Measurements from ENCODE around the gene SYT17.

The SYT17 gene

GRCh38 chr16:19142939-19143598 is 25.0 kb upstream of the SYT17 start:
- Histone ChIP-seq H3K9ac (ENCODE audit: low read depth, low read length) (no peak overlapping the region), H3K4me3 (ENCODE audit: low read length) (no peak overlapping the region), H3K4me2 (ENCODE audit: low read length) (no peak overlapping the region), H3K4me1 (ENCODE audit: control insufficient read depth, insufficient read depth, low read length) (peaks cover 8% of the 10 kb centered on the region), H3K36me3 (ENCODE audit: insufficient read depth, low read length) (no peaks in the 10 kb centered on the region), H3K9me3 (replicated peaks; ENCODE audit: low read length) (peaks cover 4% of the 10 kb centered on the region), H3K27me3 (ENCODE audit: control insufficient read depth, insufficient read depth, low read length) (peaks cover 27% of the 10 kb centered on the region)

DNA sequence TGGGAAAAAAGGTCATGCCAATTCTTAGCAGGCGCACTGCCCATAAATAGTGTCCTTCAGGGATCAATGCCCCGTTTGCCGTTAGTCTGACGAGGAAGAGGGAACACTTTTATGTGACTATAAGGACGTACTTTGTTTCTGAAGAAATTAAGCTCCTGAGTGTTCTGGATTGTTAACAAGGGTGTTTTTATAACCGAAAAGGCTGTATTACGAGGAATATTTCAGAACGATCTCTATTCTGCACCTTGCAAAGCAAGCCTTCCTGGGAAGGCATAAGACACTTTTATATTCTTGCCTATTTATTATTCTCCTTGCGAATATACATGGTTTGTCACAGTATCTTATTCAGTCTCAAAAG is 24.5 kb upstream of the SYT17 start:
- Histone ChIP-seq H3K4me2 (ENCODE audit: low read length) (no peak overlapping the region), H3K4me1 (ENCODE audit: control insufficient read depth, insufficient read depth, low read length) (peaks cover 3% of the 10 kb centered on the region)

DNA sequence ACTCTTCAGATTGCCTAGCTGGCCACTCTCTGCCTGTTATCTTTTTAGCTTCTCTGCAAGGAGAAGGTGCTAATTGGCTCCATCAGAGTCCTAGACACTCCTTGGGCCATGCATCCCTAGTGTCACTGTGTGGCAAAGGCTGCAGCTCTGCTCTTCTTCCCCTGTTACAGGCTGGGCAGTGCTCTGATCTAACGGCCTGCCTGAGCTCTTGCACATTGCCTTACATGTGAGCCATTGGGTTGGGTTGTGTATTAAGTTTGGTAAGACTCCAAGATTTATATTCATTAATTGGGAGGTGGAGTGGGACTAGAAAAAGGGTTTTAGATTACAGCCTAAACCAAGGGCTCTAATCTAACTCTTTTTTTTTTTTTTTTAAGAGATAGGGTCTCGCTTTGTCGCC is 23.0 kb upstream of the SYT17 start:
- no peaks in the 10 kb centered on the region for H3K4me1 ChIP-seq (ENCODE audit: control insufficient read depth, insufficient read depth, low read length)
- H3K9me3 ChIP-seq (replicated peaks; ENCODE audit: low read length), result peaks cover 4% of the 10 kb centered on the region
- no peak overlapping the region for H3K4me3 ChIP-seq (ENCODE audit: low read length)
- no peak overlapping the region for H3K9ac ChIP-seq (ENCODE audit: low read depth, low read length)
- no peaks in the 10 kb centered on the region for H3K36me3 ChIP-seq (ENCODE audit: insufficient read depth, low read length)
- H3K27me3 ChIP-seq (ENCODE audit: control insufficient read depth, insufficient read depth, low read length), result peaks cover 30% of the 10 kb centered on the region
- H3K4me2 ChIP-seq (ENCODE audit: low read length), result no peak overlapping the region

More for the DNA sequence above, 24.5 kb upstream of the SYT17 start:
- no peak overlapping the region for H3K9ac ChIP-seq (ENCODE audit: low read depth, low read length)
- peaks cover 27% of the 10 kb centered on the region for H3K27me3 ChIP-seq (ENCODE audit: control insufficient read depth, insufficient read depth, low read length)
- no peaks in the 10 kb centered on the region for H3K36me3 ChIP-seq (ENCODE audit: insufficient read depth, low read length)
- H3K4me3 ChIP-seq (ENCODE audit: low read length), result no peak overlapping the region
- H3K9me3 ChIP-seq (replicated peaks; ENCODE audit: low read length), result peaks cover 4% of the 10 kb centered on the region

- Histone ChIP-seq H3K4me2 (ENCODE audit: low read length) (no peak overlapping the region), H3K9ac (ENCODE audit: low read depth, low read length) (no peak overlapping the region), H3K4me3 (ENCODE audit: low read length) (no peak overlapping the region), H3K4me1 (ENCODE audit: control insufficient read depth, insufficient read depth, low read length) (no peaks in the 10 kb centered on the region), H3K9me3 (replicated peaks; ENCODE audit: low read length) (peaks cover 4% of the 10 kb centered on the region), H3K36me3 (ENCODE audit: insufficient read depth, low read length) (no peaks in the 10 kb centered on the region), H3K27me3 (ENCODE audit: control insufficient read depth, insufficient read depth, low read length) (peaks cover 41% of the 10 kb centered on the region)
These were observed 20.9 kb upstream of the SYT17 start for GRCh38 chr16:19147126-19147525.

DNA sequence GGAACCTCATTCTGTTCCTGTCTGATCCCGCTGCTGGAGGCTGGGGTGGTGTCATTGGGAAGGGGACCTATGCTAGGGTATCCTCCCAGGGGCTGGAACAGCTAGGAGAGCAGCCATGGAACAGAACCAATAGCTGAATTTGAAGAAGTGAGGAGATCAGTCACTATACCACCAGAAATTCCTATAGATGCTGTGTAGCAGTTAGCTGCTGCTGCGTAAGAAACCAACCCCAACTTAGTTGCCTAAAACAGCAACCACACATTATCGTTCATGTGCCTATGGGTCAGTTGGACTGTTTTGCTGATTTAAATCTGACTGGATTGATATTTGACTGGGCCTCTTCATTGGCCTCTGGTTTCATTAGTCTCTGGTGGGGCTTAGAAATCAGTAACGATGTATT is 20.4 kb upstream of the SYT17 start:
- Histone ChIP-seq H3K36me3 (ENCODE audit: insufficient read depth, low read length) (no peaks in the 10 kb centered on the region), H3K4me1 (ENCODE audit: control insufficient read depth, insufficient read depth, low read length) (no peaks in the 10 kb centered on the region), H3K9ac (ENCODE audit: low read depth, low read length) (no peak overlapping the region), H3K4me3 (ENCODE audit: low read length) (no peak overlapping the region), H3K9me3 (replicated peaks; ENCODE audit: low read length) (peaks cover 4% of the 10 kb centered on the region), H3K27me3 (ENCODE audit: control insufficient read depth, insufficient read depth, low read length) (peaks cover 42% of the 10 kb centered on the region), H3K4me2 (ENCODE audit: low read length) (no peak overlapping the region)

GRCh38 chr16:19148189-19148588 is 19.9 kb upstream of the SYT17 start:
- Histone ChIP-seq H3K27me3 (ENCODE audit: control insufficient read depth, insufficient read depth, low read length) (peaks cover 40% of the 10 kb centered on the region), H3K4me3 (ENCODE audit: low read length) (no peak overlapping the region)

GRCh38 chr16:19151310-19151709 is 16.7 kb upstream of the SYT17 start:
- Histone ChIP-seq H3K4me3 (ENCODE audit: low read length) (no peak overlapping the region), H3K27me3 (ENCODE audit: control insufficient read depth, insufficient read depth, low read length) (peaks cover 28% of the 10 kb centered on the region), H3K9me3 (replicated peaks; ENCODE audit: low read length) (peaks cover 4% of the 10 kb centered on the region), H3K4me1 (ENCODE audit: control insufficient read depth, insufficient read depth, low read length) (no peaks in the 10 kb centered on the region), H3K36me3 (ENCODE audit: insufficient read depth, low read length) (no peaks in the 10 kb centered on the region), H3K9ac (ENCODE audit: low read depth, low read length) (no peak overlapping the region), H3K4me2 (ENCODE audit: low read length) (no peak overlapping the region)

More at GRCh38 chr16:19148189-19148588, 19.9 kb upstream of the SYT17 start:
- Histone ChIP-seq H3K4me1 (ENCODE audit: control insufficient read depth, insufficient read depth, low read length) (no peaks in the 10 kb centered on the region), H3K9ac (ENCODE audit: low read depth, low read length) (no peak overlapping the region), H3K4me2 (ENCODE audit: low read length) (no peak overlapping the region), H3K36me3 (ENCODE audit: insufficient read depth, low read length) (no peaks in the 10 kb centered on the region), H3K9me3 (replicated peaks; ENCODE audit: low read length) (peaks cover 4% of the 10 kb centered on the region)

- Histone ChIP-seq H3K9ac (ENCODE audit: low read depth, low read length) (no peak overlapping the region), H3K36me3 (ENCODE audit: insufficient read depth, low read length) (no peaks in the 10 kb centered on the region), H3K4me2 (ENCODE audit: low read length) (no peak overlapping the region), H3K4me3 (ENCODE audit: low read length) (no peak overlapping the region), H3K4me1 (ENCODE audit: control insufficient read depth, insufficient read depth, low read length) (no peaks in the 10 kb centered on the region), H3K9me3 (replicated peaks; ENCODE audit: low read length) (peaks cover 4% of the 10 kb centered on the region), H3K27me3 (ENCODE audit: control insufficient read depth, insufficient read depth, low read length) (peaks cover 30% of the 10 kb centered on the region)
These were observed 16.0 kb upstream of the SYT17 start for GRCh38 chr16:19152042-19152441.

GRCh38 chr16:19153876-19154275 is 14.2 kb upstream of the SYT17 start:
- H3K27me3 ChIP-seq (ENCODE audit: control insufficient read depth, insufficient read depth, low read length), result peaks cover 41% of the 10 kb centered on the region
- no peaks in the 10 kb centered on the region for H3K9me3 ChIP-seq (replicated peaks; ENCODE audit: low read length)
- no peak overlapping the region for H3K4me2 ChIP-seq (ENCODE audit: low read length)
- H3K4me3 ChIP-seq (ENCODE audit: low read length), result no peak overlapping the region
- H3K9ac ChIP-seq (ENCODE audit: low read depth, low read length), result no peak overlapping the region
- no peaks in the 10 kb centered on the region for H3K36me3 ChIP-seq (ENCODE audit: insufficient read depth, low read length)
- no peaks in the 10 kb centered on the region for H3K4me1 ChIP-seq (ENCODE audit: control insufficient read depth, insufficient read depth, low read length)

- H3K27me3 ChIP-seq (ENCODE audit: control insufficient read depth, insufficient read depth, low read length), result peaks cover 23% of the 10 kb centered on the region
- H3K4me3 ChIP-seq (ENCODE audit: low read length), result no peak overlapping the region
- no peaks in the 10 kb centered on the region for H3K9me3 ChIP-seq (replicated peaks; ENCODE audit: low read length)
- no peaks in the 10 kb centered on the region for H3K36me3 ChIP-seq (ENCODE audit: insufficient read depth, low read length)
- no peaks in the 10 kb centered on the region for H3K4me1 ChIP-seq (ENCODE audit: control insufficient read depth, insufficient read depth, low read length)
- H3K4me2 ChIP-seq (ENCODE audit: low read length), result no peak overlapping the region
- H3K9ac ChIP-seq (ENCODE audit: low read depth, low read length), result no peak overlapping the region
These were observed 6.0 kb upstream of the SYT17 start for GRCh38 chr16:19162085-19162484.

GRCh38 chr16:19163215-19163614 is 4.8 kb upstream of the SYT17 start:
- Histone ChIP-seq H3K36me3 (ENCODE audit: insufficient read depth, low read length) (no peaks in the 10 kb centered on the region), H3K4me1 (ENCODE audit: control insufficient read depth, insufficient read depth, low read length) (peaks cover 6% of the 10 kb centered on the region), H3K27me3 (ENCODE audit: control insufficient read depth, insufficient read depth, low read length) (peaks cover 19% of the 10 kb centered on the region), H3K4me2 (ENCODE audit: low read length) (no peak overlapping the region), H3K9ac (ENCODE audit: low read depth, low read length) (no peak overlapping the region), H3K4me3 (ENCODE audit: low read length) (no peak overlapping the region), H3K9me3 (replicated peaks; ENCODE audit: low read length) (no peaks in the 10 kb centered on the region)

DNA sequence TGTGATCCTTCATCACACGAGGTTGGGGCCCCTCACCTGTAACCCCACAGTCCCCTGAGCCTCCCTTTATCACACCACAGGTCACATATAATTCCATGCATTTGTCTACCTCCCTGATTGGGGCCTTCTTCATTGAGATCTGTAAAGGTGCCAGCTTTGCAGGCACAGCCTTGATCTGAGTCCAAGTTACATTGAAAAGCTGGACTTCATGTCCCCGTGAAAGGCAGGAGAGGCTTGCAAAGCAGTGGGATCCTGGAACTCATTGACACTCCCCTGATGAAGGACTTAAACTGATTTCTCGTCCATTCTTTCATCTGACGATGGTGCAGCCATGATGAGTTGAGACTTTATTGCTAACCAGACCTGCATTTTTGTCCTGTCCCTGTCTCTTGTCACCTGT is 3.8 kb upstream of the SYT17 start:
- H3K4me1 ChIP-seq (ENCODE audit: control insufficient read depth, insufficient read depth, low read length), result peaks cover 12% of the 10 kb centered on the region
- peaks cover 19% of the 10 kb centered on the region for H3K27me3 ChIP-seq (ENCODE audit: control insufficient read depth, insufficient read depth, low read length)
- no peak overlapping the region for H3K4me3 ChIP-seq (ENCODE audit: low read length)
- no peaks in the 10 kb centered on the region for H3K9me3 ChIP-seq (replicated peaks; ENCODE audit: low read length)
- H3K4me2 ChIP-seq (ENCODE audit: low read length), result no peak overlapping the region
- H3K9ac ChIP-seq (ENCODE audit: low read depth, low read length), result no peak overlapping the region
- no peaks in the 10 kb centered on the region for H3K36me3 ChIP-seq (ENCODE audit: insufficient read depth, low read length)

Data from skeletal muscle satellite cell (primary cell).